Activated B cell treated with CpG ODN at 0.5 μM for 24 hours (primary cell): ENCODE measurements around the gene TRUB2. TPM values are rescaled to one million over a fixed set of nuclear protein-coding genes. Genes with fewer than 3 reads are reported as not detected.

Source experiments
- ATAC-seq: fragments of 200-7000 bp; cut with Tn5 transposase; one replicate; pipeline ENCODE4 v1.10.0; 2021; ENCODE audit warnings: low read depth, mild to moderate bottlenecking, moderate library complexity
- CTCF ChIA-PET: fragments of 350-600 bp; sonication (Branson Sonifier 250); formaldehyde crosslinking; loops from one replicate; lab custom pipeline; 2021; ENCODE audit warnings: antibody characterized with exemption; lab: Charles Lee
- POLR2A ChIA-PET: fragments of 350-600 bp; sonication (Branson Sonifier 250); formaldehyde crosslinking; loops from one replicate; lab custom pipeline; 2021; ENCODE audit warnings: antibody characterized with exemption; lab: Charles Lee
- DNase-seq: peaks from one replicate; pipeline ENCODE4 v3.0.0; 2022
- H3K27ac Mint-ChIP-seq: one replicate; pipeline ENCODE4 v1.8.0; 2020; ENCODE audit warnings: mixed read lengths
- H3K27me3 Mint-ChIP-seq: one replicate; pipeline ENCODE4 v1.8.0; 2021; ENCODE audit warnings: mixed read lengths
- H3K36me3 Mint-ChIP-seq: one replicate; pipeline ENCODE4 v1.8.0; 2021; ENCODE audit warnings: low read depth, mixed read lengths
- H3K4me1 Mint-ChIP-seq: one replicate; pipeline ENCODE4 v1.8.0; 2021; ENCODE audit warnings: mixed read lengths
- H3K4me3 Mint-ChIP-seq: one replicate; pipeline ENCODE4 v1.8.0; 2020; ENCODE audit warnings: mild to moderate bottlenecking, mixed read lengths
- H3K9me3 Mint-ChIP-seq: one replicate; pipeline ENCODE4 v1.8.0; 2020; ENCODE audit warnings: mixed read lengths
- CTCF ChIP-seq: fragments of 200-600 bp; IDR thresholded peaks from one replicate; pipeline ENCODE4 v1.8.0; 2022; ENCODE audit warnings: antibody characterized with exemption, mild to moderate bottlenecking
- intact Hi-C: fragments of 100-400 bp; cut with micrococcal nuclease; formaldehyde crosslinking; loops from one replicate; pipeline ENCODE4 v1.15.1; 2024
- total RNA-seq: library from RNA; stranded (reverse); gene quantifications from 2 replicates; pipeline ENCODE4 v1.2.3, GENCODE V29; 2022

Gene TRUB2
- total RNA-seq, 1 donor from 2014 or later: 32.6 TPM

GRCh38 chr9:128361296-128361985 lies 39.2 kb upstream of the TRUB2 start:
- Mint-ChIP-seq H3K9me3 (no peaks in the 10 kb centered on the region), H3K4me1 (peaks cover 13% of the 10 kb centered on the region), H3K27ac (no peak overlapping the region), H3K36me3 (no peaks in the 10 kb centered on the region), H3K4me3 (peak overlapping the region; percentile 80), H3K27me3 (no peaks in the 10 kb centered on the region)
- no peak for TF ChIP-seq CTCF
- no peak for DNase-seq
- intact Hi-C loops: loop anchor here (5.0 kb wide), 1 partner anchor 64 kb away; no protein-coding TSS in a partner anchor
- ATAC-seq: no peak
- ChIA-PET POLR2A (interaction anchor here (0.6 to 1.5 kb wide), 3 partner anchors 9 to 130 kb away, joined by 3 to 17 read pairs (median 6); partner anchors contain the start of gene URM1), CTCF (interaction anchor here (0.8 to 3.3 kb wide), 15 partner anchors 10 to 221 kb away, joined by 3 to 27 read pairs (median 4); partner anchors contain the start of genes CERCAM and URM1)

GRCh38 chr9:128360826-128361225 lies 38.6 kb upstream of the TRUB2 start:
- Mint-ChIP-seq H3K27ac (no peak overlapping the region), H3K36me3 (peaks cover 4% of the 10 kb centered on the region), H3K4me3 (no peak overlapping the region), H3K9me3 (no peaks in the 10 kb centered on the region), H3K4me1 (peaks cover 13% of the 10 kb centered on the region), H3K27me3 (no peaks in the 10 kb centered on the region)
- POLR2A ChIA-PET: interaction anchor here (0.6 to 0.7 kb wide), 2 partner anchors 8 to 130 kb away, joined by 3 to 6 read pairs; no protein-coding TSS in a partner anchor
- no peak for ATAC-seq
- no peak for TF ChIP-seq CTCF
- CTCF ChIA-PET: interaction anchor here (2.0 to 3.3 kb wide), 3 partner anchors 11 to 143 kb away, joined by 5 to 27 read pairs (median 20); partner anchors contain the start of genes CERCAM and URM1
- intact Hi-C loops: loop anchor here (5.0 kb wide), 1 partner anchor 64 kb away; no protein-coding TSS in a partner anchor
- DNase-seq: no peak

- ChIA-PET CTCF (no interaction called here), POLR2A (no interaction called here)
- Mint-ChIP-seq H3K36me3 (peaks cover 7% of the 10 kb centered on the region), H3K9me3 (no peaks in the 10 kb centered on the region), H3K4me1 (peaks cover 9% of the 10 kb centered on the region), H3K4me3 (no peak overlapping the region), H3K27ac (no peak overlapping the region), H3K27me3 (no peaks in the 10 kb centered on the region)
- DNase-seq (no peak), ATAC-seq (no peak)
- intact Hi-C loops: no loop called here
- TF ChIP-seq CTCF: no peak
Observed at GRCh38 chr9:128358861-128359260, 36.6 kb upstream of the TRUB2 start.

GRCh38 chr9:128358090-128358489 lies 35.8 kb upstream of the TRUB2 start:
- Mint-ChIP-seq H3K4me3 (no peak overlapping the region), H3K36me3 (peaks cover 11% of the 10 kb centered on the region), H3K9me3 (no peaks in the 10 kb centered on the region), H3K4me1 (peaks cover 9% of the 10 kb centered on the region), H3K27ac (no peak overlapping the region), H3K27me3 (no peaks in the 10 kb centered on the region)
- intact Hi-C loops: no loop called here
- DNase-seq (no peak), ATAC-seq (no peak)
- ChIA-PET POLR2A (no interaction called here), CTCF (no interaction called here)
- TF ChIP-seq CTCF: no peak

GRCh38 chr9:128355451-128355850 lies 33.2 kb upstream of the TRUB2 start:
- no peak overlapping the region for H3K27ac Mint-ChIP-seq
- ATAC-seq: no peak

More at GRCh38 chr9:128355451-128355850, 33.2 kb upstream of the TRUB2 start:
- no peaks in the 10 kb centered on the region for H3K27me3 Mint-ChIP-seq
- intact Hi-C loops: no loop called here
- no peaks in the 10 kb centered on the region for H3K4me1 Mint-ChIP-seq
- H3K4me3 Mint-ChIP-seq: no peak overlapping the region
- CTCF ChIA-PET: no interaction called here
- no peak for TF ChIP-seq CTCF
- DNase-seq: no peak
- H3K9me3 Mint-ChIP-seq: no peaks in the 10 kb centered on the region
- POLR2A ChIA-PET: no interaction called here
- H3K36me3 Mint-ChIP-seq: peaks cover 22% of the 10 kb centered on the region
